GM12875 (cell line): Measurements from ENCODE around the gene ACYP2.

Experiments used
- H3K4me3 ChIP-seq: one replicate; pipeline ENCODE4 v1.5.1; 2011; ENCODE audit warnings: low read depth, low read length, control low read depth
- CTCF ChIP-seq: IDR thresholded peaks from 2 replicates; pipeline ENCODE4 v1.5.1; 2011; ENCODE audit warnings: low read depth, mild to moderate bottlenecking, control low read depth, inconsistent platforms, low read length, moderate library complexity, borderline replicate concordance; ENCODE audit not compliant: insufficient read depth

ACYP2 gene

GRCh38 chr2:54308186-54308585 is 192.8 kb downstream of the ACYP2 start:
- TF ChIP-seq CTCF, result no peak
- no peak overlapping the region for H3K4me3 ChIP-seq

GRCh38 chr2:54308782-54309181 is 193.4 kb downstream of the ACYP2 start:
- TF ChIP-seq CTCF, result no peak
- H3K4me3 ChIP-seq, result no peak overlapping the region

GRCh38 chr2:54310311-54310710 is 194.9 kb downstream of the ACYP2 start:
- no peak overlapping the region for H3K4me3 ChIP-seq
- no peak for TF ChIP-seq CTCF

- no peak overlapping the region for H3K4me3 ChIP-seq
- TF ChIP-seq CTCF, result no peak
These were observed 195.5 kb downstream of the ACYP2 start for GRCh38 chr2:54310961-54311360.

GRCh38 chr2:54313147-54313546 is 197.7 kb downstream of the ACYP2 start:
- TF ChIP-seq CTCF, result no peak
- no peak overlapping the region for H3K4me3 ChIP-seq

- no peak overlapping the region for H3K4me3 ChIP-seq
- TF ChIP-seq CTCF, result no peak
These were observed 202.6 kb downstream of the ACYP2 start for GRCh38 chr2:54317973-54318372.

GRCh38 chr2:54318821-54319220 is 203.4 kb downstream of the ACYP2 start:
- TF ChIP-seq CTCF, result no peak

More at GRCh38 chr2:54318821-54319220, 203.4 kb downstream of the ACYP2 start:
- H3K4me3 ChIP-seq, result no peak overlapping the region
